Stimulated activated CD4-positive, alpha-beta T cell treated with anti-CD3 and anti-CD28 coated beads, Interleukin-4, amount 100 ng/mL, for 48 hours (primary cell): Measurements from ENCODE around the gene CLIP4.
A peak's percentile ranks its signal among the peaks of the same experiment; 100 is the strongest.

Source experiments
- DNase-seq, 2 donors: peaks; one replicate each; pipeline ENCODE4 v3.0.0-alpha.2; 2020; ENCODE audit warnings: low read depth in 2 of 2

CLIP4 gene

DNA sequence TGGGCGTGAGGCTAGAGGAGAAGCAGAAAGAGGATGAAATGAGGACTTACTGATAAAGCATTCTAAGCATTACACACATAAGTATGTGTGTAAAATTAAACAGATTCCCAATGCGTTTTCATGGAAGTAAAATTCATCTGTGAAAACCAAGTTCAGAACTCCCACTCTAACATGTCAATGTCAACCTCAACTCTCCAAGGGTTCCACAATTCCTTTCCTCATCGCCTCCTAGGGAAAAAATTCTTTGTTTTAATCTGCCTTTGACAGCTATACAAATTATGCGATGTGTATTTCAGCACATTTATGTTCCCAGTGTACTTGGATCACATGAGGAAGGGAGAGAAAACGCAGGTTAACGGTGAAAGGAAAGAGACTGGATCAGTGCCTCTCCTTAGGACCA, 76.6 kb downstream of the CLIP4 start:
- no peak for DNase-seq

DNA sequence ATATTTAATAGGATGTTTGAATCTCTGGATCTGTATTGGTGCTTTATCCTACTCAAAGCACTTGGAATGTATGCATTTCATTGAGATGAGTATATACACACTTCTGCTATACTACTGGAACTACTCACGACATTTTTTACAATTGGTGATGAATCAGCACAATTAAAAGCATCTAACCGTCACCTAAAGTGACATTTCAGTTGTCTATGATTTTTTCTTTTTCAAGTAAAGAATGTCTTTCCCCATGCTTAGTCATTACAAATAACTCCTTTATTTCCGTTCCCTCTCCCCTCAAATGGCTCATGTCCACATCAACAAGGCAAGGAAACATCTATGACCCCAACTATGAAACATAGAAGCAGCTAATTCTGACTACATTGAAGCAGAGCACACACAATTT, 77.3 kb downstream of the CLIP4 start:
- DNase-seq: no peak

- DNase-seq: no peak
Observed at GRCh38 chr2:29193111-29193510, 77.9 kb downstream of the CLIP4 start.

DNA sequence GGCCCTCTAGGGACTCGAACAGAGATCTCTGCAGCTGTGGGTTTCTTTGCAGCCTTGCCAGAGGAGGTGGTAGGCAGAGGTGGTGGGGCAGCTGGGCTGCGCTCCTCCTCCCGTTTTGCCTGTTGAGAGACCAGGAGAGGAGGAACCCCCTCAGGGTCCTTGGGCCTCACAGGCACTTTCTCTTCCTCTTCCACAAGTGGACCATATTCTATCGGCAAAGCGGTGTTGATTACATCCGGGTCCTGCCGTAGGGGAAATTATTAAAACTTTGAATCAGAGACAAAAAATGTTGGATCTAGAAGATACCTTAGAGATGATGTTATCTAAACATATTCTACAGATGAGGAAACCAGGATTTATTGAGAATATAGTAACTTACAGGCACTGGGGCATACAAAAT, 78.5 kb downstream of the CLIP4 start:
- DNase-seq: no peak

- DNase-seq: no peak
Observed at GRCh38 chr2:29195796-29196195, 80.6 kb downstream of the CLIP4 start.

DNA sequence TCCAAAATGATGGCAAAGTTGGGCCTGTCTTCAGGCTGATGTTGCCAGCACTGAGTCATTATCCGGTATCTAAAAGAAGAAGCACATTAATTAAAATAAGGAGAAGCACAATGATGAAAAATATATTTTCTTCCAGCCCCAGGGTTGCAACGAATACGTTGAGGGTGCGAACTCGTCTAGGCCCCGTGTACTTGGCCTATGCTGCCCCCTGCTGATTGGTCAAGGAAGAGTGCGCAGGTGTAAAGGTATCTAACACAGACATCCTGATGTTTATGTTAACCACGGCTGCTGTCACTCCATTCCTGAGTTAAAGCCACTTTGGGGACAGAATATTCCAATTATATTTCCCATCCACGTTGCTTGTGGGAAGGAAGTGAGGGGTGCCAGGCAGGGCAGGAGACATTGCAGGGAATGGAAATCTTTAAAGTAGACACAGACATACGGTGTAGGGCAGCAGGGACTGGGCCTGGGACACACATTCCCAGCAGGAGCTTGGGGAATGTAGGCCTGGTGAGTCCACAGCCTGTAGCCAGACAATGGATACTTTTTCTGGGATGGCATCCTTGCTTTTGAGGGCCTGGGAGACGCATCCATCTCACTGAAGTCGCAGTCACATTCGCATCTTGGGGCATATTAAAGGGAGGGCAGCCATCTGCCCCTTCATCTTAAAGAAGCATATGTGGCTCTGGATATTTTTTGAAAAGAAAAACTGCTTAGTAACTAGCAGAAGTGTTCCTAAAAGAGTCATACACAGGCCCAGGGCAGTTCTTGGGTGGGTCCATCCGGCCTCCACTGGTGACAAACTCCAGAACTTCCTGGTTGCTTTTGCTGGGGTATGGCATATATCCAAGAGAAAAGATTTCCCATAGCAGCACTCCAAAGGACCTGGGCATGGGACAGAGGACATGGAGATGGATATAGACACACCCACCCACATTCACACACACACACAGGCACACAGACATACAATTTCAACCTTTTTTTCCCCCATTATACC, 81.9 kb downstream of the CLIP4 start:
- peak; percentile 71 to 73 for DNase-seq

- DNase-seq: no peak
Observed at GRCh38 chr2:29201979-29202378, 86.8 kb downstream of the CLIP4 start.

DNA sequence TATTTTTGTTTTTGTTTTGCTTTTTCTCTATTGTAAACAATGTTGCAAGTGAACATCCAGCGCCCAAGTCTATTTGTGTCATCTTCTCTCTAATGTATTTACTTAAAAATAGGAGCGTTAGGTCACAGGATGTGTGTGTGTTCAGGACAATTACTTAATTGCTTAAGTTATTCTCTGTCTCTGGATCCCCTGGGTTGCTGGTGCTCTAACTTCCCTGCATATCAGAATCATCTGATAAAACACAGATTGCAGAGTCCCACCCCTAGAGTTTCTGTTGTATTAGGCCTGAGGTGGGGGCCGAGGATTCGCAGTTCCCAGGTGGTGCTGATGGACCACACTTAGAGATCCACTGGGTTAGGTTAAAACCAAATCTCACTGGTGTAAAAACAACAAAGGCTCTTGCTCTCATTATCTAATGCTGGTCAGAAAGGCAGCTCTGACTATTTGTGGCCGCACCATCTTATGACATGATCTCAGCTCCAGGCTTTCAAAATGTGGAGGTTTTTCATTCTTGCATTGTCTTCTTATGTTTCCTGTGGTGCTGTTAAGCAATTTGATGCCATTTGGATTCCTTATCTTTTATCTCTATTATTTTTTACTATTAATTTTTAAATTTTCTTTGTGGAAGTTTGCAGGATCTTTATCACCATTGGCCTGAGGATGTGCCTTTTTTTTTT, 87.7 kb downstream of the CLIP4 start:
- DNase-seq: no peak

DNA sequence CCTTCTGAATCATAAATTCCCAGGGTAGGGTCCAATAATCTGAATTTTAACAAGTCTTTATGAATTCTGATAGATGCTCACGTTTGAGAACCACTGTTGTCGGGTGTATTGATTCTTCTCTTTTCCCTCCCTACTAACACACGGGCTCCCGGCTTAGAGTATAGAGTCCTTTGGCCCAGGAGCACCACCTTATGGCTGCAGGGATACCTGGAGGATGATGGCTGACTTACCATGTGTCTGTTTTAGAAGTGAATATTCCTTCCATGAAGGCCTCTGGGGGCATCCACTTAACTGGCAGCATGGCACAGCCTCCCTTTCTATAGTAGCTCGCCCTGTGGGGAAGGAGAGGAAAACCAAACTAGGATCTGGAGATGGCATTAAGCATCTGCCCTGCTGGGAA, 91.7 kb downstream of the CLIP4 start:
- DNase-seq: no peak

- DNase-seq: no peak
Observed at GRCh38 chr2:29207352-29208148, 92.3 kb downstream of the CLIP4 start.

DNA sequence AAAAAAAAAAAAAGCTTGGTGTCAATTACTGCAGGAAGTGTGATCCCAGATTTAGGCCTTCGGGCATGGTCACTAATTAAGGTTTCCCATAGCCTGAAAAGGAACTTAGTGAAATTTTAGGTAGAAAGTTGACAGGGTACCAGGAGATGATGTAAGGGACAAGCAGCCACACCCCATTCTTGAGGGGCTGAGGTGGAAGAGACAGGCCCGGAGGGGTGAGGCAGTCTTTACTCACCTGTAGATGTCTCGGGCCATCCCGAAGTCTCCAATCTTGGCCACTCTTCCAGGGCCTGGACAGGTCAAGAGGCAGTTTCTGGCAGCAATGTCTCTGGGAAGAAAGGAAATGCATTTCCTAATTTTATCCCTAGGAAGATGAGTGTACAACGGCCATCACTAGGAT, 94.3 kb downstream of the CLIP4 start:
- DNase-seq: no peak

GRCh38 chr2:29212009-29212408, 96.8 kb downstream of the CLIP4 start:
- no peak for DNase-seq

- no peak for DNase-seq
Observed at GRCh38 chr2:29213888-29214291, 98.7 kb downstream of the CLIP4 start.

GRCh38 chr2:29215073-29215472, 99.9 kb downstream of the CLIP4 start:
- DNase-seq: no peak

DNA sequence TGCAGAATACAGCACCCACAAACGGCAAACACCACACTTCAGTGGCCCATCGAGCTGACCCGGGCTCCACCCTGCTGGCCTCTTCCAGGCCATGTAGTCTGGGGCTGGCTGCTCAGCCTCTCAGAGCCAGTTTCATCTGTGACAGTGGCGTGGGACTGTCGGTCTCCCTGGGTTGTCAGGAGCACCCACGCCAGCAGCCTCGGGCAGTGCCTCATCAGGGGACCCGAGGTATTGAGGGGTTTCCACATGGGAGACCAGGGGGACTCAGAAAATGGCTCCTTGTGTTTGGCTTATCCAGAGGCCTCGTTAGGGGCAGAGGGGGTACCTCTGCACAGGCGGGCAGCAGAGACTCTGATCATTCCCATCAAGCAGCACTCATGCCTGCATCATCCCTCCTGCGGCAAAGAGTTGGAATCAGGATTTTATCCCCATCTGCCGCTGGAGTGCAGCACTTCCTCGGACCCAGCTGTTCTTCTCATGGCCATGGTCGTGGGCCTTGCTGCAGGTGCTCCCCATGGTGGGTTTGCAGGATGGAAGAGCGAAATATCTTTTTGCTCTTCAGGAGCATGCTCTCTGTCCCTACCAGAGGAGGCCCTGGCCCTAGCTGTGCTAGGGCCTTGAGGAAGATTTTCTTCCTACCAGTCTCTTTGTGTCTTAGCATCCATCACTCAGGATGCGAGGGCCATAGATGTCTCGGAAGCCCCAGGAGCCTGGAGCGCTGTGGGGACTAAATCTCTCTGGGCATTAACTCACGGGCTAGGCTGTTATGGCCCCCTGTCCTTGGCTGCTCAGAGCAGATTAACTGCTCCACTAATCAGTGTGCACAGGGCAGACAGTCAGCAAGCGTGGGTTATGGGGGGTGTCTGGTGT, 100.8 kb downstream of the CLIP4 start:
- DNase-seq: no peak

DNA sequence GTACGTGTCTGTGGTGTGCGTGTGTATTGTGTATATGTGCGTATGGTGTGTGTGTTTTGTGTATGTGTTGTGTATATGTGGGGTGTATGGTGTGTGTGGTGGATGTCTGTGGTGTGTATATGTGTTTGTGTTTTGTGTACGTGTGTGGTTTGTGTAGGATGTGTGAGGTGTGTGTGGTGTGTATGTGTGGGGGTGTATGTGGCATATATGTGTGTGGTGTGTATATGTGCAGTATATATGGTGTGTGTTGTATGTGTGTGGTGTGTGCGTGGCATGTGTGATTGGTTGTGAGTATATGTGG, 101.3 kb downstream of the CLIP4 start:
- DNase-seq: no peak

DNA sequence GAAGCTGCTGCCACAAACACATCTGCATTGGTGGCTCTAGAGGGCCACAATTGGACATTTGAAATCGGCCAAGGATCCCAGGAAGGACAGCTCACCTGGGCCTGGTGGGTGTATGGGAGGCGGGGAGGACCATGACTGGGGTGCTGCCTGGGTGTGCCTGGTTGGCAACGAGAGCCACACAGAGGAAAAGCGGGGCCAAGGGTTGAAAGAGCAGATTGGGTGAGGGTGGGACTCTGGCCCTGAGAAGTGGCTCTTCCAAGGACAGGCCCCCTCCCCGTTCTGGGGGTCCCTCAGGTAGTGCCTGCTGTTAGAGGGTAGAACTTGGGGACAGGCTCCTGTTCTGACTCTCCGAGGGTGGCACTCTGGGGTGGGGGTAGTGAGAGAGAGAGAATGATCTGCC, 102.9 kb downstream of the CLIP4 start:
- DNase-seq: no peak

DNA sequence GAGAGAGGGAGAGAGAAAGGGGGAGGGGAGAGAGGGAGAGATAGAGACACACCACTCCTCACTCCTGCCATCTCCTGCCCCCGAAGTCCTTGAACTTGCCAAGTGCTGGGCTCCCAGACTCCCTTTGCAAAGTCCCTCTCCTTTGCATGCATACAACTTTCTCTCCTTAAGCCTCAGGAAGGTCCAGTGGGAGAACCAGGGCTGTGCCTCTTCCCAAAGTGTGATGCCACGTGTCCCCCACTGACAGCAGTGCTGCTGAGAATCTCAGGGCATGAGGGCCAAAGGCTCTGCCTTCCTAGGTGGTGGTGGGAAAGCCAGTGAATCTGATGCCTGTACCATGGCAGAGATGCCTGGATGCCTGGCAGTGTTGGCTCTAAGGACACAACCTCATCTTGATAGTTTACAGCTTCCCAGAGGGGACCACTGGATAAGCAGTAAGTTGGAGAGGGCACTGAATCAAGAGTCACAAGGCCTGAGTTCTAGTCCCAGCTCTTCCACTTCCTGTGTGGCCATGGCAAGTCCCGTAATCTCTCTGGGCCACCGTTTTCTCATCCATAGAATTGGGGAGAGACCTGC, 103.4 kb downstream of the CLIP4 start:
- DNase-seq: no peak

DNA sequence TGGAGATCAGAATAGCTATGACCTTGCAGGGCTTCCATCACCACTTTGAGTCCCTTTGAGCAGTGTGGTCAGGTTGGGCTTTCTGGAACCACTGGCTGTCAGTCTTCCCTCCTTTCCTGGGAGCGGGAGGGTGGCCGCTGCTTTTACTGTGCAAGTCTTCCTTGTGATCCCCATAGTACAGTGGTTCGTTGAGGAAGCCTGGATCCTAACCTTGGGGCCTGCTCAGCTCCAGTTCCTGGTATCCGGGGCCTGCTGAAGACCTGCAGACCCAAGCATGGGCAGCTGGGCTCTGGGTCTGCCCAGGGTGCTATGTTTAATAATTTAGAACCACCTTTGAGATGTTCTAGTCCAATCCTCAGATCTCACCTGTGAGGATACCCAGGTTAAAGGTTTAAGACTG, 104.2 kb downstream of the CLIP4 start:
- DNase-seq: no peak

GRCh38 chr2:29220506-29221270, 105.5 kb downstream of the CLIP4 start:
- no peak for DNase-seq
